ENCODE results near the gene HLA-F. TPM values are rescaled to one million over a fixed set of nuclear protein-coding genes. Genes with fewer than 3 reads are reported as not detected.

HLA-F gene
- total and polyA plus RNA-seq, 5 donors = 26.8 to 50.5 (median 46.7) TPM

GRCh38 chr6:29724937-29725869, 2.0 kb downstream of the HLA-F start:
- intact Hi-C loops (cut with DNase I) = no loop called here
- H3K9me3 ChIP-seq (ENCODE audit: control insufficient read depth, low read length) = no peaks in the 10 kb centered on the region
- H3K27ac ChIP-seq (ENCODE audit: low read length) = no peak overlapping the region
- no peak for DNase-seq
- no peak for ATAC-seq
- H3K4me1 ChIP-seq (ENCODE audit: control insufficient read depth, insufficient read depth, low read length) = peaks cover 2% of the 10 kb centered on the region
- no peak overlapping the region for H3K4me3 ChIP-seq (ENCODE audit: low read length)
- H3K27me3 ChIP-seq (ENCODE audit: control insufficient read depth, insufficient read depth) = no peaks in the 10 kb centered on the region
- 83% methylated on average over 11 of the region's 11 CpGs for WGBS

- 72% methylated on average over 1 of the region's 1 CpG for WGBS
- ATAC-seq (no peak), DNase-seq (no peak)
- intact Hi-C loops (cut with DNase I) = no loop called here
- no peak overlapping the region for H3K4me3 ChIP-seq (ENCODE audit: low read length)
- no peaks in the 10 kb centered on the region for H3K9me3 ChIP-seq (ENCODE audit: control insufficient read depth, low read length)
- H3K27me3 ChIP-seq (ENCODE audit: control insufficient read depth, insufficient read depth) = no peaks in the 10 kb centered on the region
- H3K4me1 ChIP-seq (ENCODE audit: control insufficient read depth, insufficient read depth, low read length) = peaks cover 2% of the 10 kb centered on the region
- no peak overlapping the region for H3K27ac ChIP-seq (ENCODE audit: low read length)
Observed at GRCh38 chr6:29726001-29726400, 2.8 kb downstream of the HLA-F start.

- 87% methylated on average over 9 of the region's 9 CpGs for WGBS
- no peak overlapping the region for H3K27ac ChIP-seq (ENCODE audit: low read length)
Observed at GRCh38 chr6:29726571-29727194, 3.4 kb downstream of the HLA-F start.

GRCh38 chr6:29727637-29728036, 4.4 kb downstream of the HLA-F start:
- Histone ChIP-seq H3K9me3 (ENCODE audit: control insufficient read depth, low read length) (no peaks in the 10 kb centered on the region), H3K4me3 (ENCODE audit: low read length) (no peak overlapping the region), H3K27me3 (ENCODE audit: control insufficient read depth, insufficient read depth) (no peaks in the 10 kb centered on the region), H3K27ac (ENCODE audit: low read length) (no peak overlapping the region), H3K4me1 (ENCODE audit: control insufficient read depth, insufficient read depth, low read length) (peaks cover 2% of the 10 kb centered on the region)
- intact Hi-C loops (cut with DNase I) = no loop called here
- no peak for ATAC-seq
- 44% methylated on average over 2 of the region's 2 CpGs for WGBS
- no peak for DNase-seq

More at GRCh38 chr6:29726571-29727194, 3.4 kb downstream of the HLA-F start:
- H3K4me1 ChIP-seq (ENCODE audit: control insufficient read depth, insufficient read depth, low read length) = peaks cover 2% of the 10 kb centered on the region
- H3K9me3 ChIP-seq (ENCODE audit: control insufficient read depth, low read length) = no peaks in the 10 kb centered on the region
- no peaks in the 10 kb centered on the region for H3K27me3 ChIP-seq (ENCODE audit: control insufficient read depth, insufficient read depth)
- ATAC-seq (no peak), DNase-seq (no peak)
- no peak overlapping the region for H3K4me3 ChIP-seq (ENCODE audit: low read length)
- intact Hi-C loops (cut with DNase I) = no loop called here

GRCh38 chr6:29728173-29728874, 5.1 kb downstream of the HLA-F start:
- ATAC-seq (no peak), DNase-seq (no peak)
- H3K27ac ChIP-seq (ENCODE audit: low read length) = no peak overlapping the region
- peaks cover 2% of the 10 kb centered on the region for H3K4me1 ChIP-seq (ENCODE audit: control insufficient read depth, insufficient read depth, low read length)
- WGBS = 92% methylated on average over 3 of the region's 3 CpGs
- H3K27me3 ChIP-seq (ENCODE audit: control insufficient read depth, insufficient read depth) = no peaks in the 10 kb centered on the region
- intact Hi-C loops (cut with DNase I) = no loop called here
- no peaks in the 10 kb centered on the region for H3K9me3 ChIP-seq (ENCODE audit: control insufficient read depth, low read length)
- no peak overlapping the region for H3K4me3 ChIP-seq (ENCODE audit: low read length)

GRCh38 chr6:29728875-29729270, 5.6 kb downstream of the HLA-F start:
- no peak overlapping the region for H3K27ac ChIP-seq (ENCODE audit: low read length)
- H3K4me1 ChIP-seq (ENCODE audit: control insufficient read depth, insufficient read depth, low read length) = peaks cover 2% of the 10 kb centered on the region
- no peak overlapping the region for H3K4me3 ChIP-seq (ENCODE audit: low read length)
- H3K9me3 ChIP-seq (ENCODE audit: control insufficient read depth, low read length) = no peaks in the 10 kb centered on the region
- no peak for ATAC-seq
- intact Hi-C loops (cut with DNase I) = no loop called here
- no peak for DNase-seq
- H3K27me3 ChIP-seq (ENCODE audit: control insufficient read depth, insufficient read depth) = no peaks in the 10 kb centered on the region

- no peak for ATAC-seq
- intact Hi-C loops (cut with DNase I) = loop anchor here in 1 of 4 donors (10.0 kb wide), 1 partner anchor 105 kb away; no protein-coding TSS in a partner anchor
- 65% methylated on average over 6 of the region's 6 CpGs for WGBS
- no peak overlapping the region for H3K27ac ChIP-seq (ENCODE audit: low read length)
- DNase-seq = no peak
- no peaks in the 10 kb centered on the region for H3K9me3 ChIP-seq (ENCODE audit: control insufficient read depth, low read length)
- peaks cover 2% of the 10 kb centered on the region for H3K4me1 ChIP-seq (ENCODE audit: control insufficient read depth, insufficient read depth, low read length)
- no peaks in the 10 kb centered on the region for H3K27me3 ChIP-seq (ENCODE audit: control insufficient read depth, insufficient read depth)
- no peak overlapping the region for H3K4me3 ChIP-seq (ENCODE audit: low read length)
Observed at GRCh38 chr6:29729774-29730328, 6.6 kb downstream of the HLA-F start.

- ATAC-seq (no peak), DNase-seq (no peak)
- H3K27me3 ChIP-seq (ENCODE audit: control insufficient read depth, insufficient read depth) = no peaks in the 10 kb centered on the region
- intact Hi-C loops (cut with DNase I) = loop anchor here in 1 of 4 donors (10.0 kb wide), 1 partner anchor 104 kb away; no protein-coding TSS in a partner anchor
- no peak overlapping the region for H3K4me3 ChIP-seq (ENCODE audit: low read length)
- no peak overlapping the region for H3K27ac ChIP-seq (ENCODE audit: low read length)
- H3K4me1 ChIP-seq (ENCODE audit: control insufficient read depth, insufficient read depth, low read length) = peaks cover 2% of the 10 kb centered on the region
- WGBS = 46% methylated on average over 7 of the region's 7 CpGs
- no peaks in the 10 kb centered on the region for H3K9me3 ChIP-seq (ENCODE audit: control insufficient read depth, low read length)
Observed at GRCh38 chr6:29730575-29731126, 7.4 kb downstream of the HLA-F start.

- 59% methylated on average over 3 of the region's 3 CpGs for WGBS
- no peak overlapping the region for H3K27ac ChIP-seq (ENCODE audit: low read length)
- H3K4me3 ChIP-seq (ENCODE audit: low read length) = no peak overlapping the region
- peaks cover 2% of the 10 kb centered on the region for H3K4me1 ChIP-seq (ENCODE audit: control insufficient read depth, insufficient read depth, low read length)
- DNase-seq (no peak), ATAC-seq (no peak)
- no peaks in the 10 kb centered on the region for H3K27me3 ChIP-seq (ENCODE audit: control insufficient read depth, insufficient read depth)
- no peaks in the 10 kb centered on the region for H3K9me3 ChIP-seq (ENCODE audit: control insufficient read depth, low read length)
- intact Hi-C loops (cut with DNase I) = loop anchor here in 1 of 4 donors (10.0 kb wide), 1 partner anchor 104 kb away; no protein-coding TSS in a partner anchor
Observed at GRCh38 chr6:29731281-29731680, 8.0 kb downstream of the HLA-F start.

GRCh38 chr6:29733057-29733456, 9.8 kb downstream of the HLA-F start:
- ATAC-seq (no peak), DNase-seq (no peak)
- no peaks in the 10 kb centered on the region for H3K27me3 ChIP-seq (ENCODE audit: control insufficient read depth, insufficient read depth)
- no peaks in the 10 kb centered on the region for H3K9me3 ChIP-seq (ENCODE audit: control insufficient read depth, low read length)
- no peaks in the 10 kb centered on the region for H3K4me1 ChIP-seq (ENCODE audit: control insufficient read depth, insufficient read depth, low read length)
- intact Hi-C loops (cut with DNase I) = loop anchor here in 1 of 4 donors (10.0 kb wide), 1 partner anchor 102 kb away; no protein-coding TSS in a partner anchor
- no peak overlapping the region for H3K27ac ChIP-seq (ENCODE audit: low read length)
- H3K4me3 ChIP-seq (ENCODE audit: low read length) = no peak overlapping the region
- WGBS = 64% methylated on average over 7 of the region's 7 CpGs
